H9 (cell line): ENCODE results near the gene TAGLN3. TPM values are rescaled to one million over a fixed set of nuclear protein-coding genes. Genes with fewer than 3 reads are reported as not detected.

Experiments used
- DNase-seq: peaks from one replicate; pipeline ENCODE4 v3.0.0-alpha.2; 2017
- H2AFZ ChIP-seq: one replicate; pipeline ENCODE4 v1.6.1; 2013; ENCODE audit warnings: mild to moderate bottlenecking, low read length, control low read depth, moderate library complexity
- H2AK5ac ChIP-seq: 2 replicates; pipeline ENCODE4 v1.6.1; 2013; ENCODE audit warnings: low read length, control low read depth, mixed read lengths; ENCODE audit not compliant: insufficient read length
- H2BK120ac ChIP-seq: one replicate; pipeline ENCODE4 v1.6.1; 2013; ENCODE audit warnings: low read depth, mild to moderate bottlenecking, low read length, control low read depth, inconsistent platforms; ENCODE audit not compliant: poor library complexity, severe bottlenecking
- H2BK12ac ChIP-seq: 2 replicates; pipeline ENCODE4 v1.6.1; 2013; ENCODE audit warnings: low read length, control low read depth, mixed read lengths, low read depth; ENCODE audit not compliant: insufficient read length
- H2BK15ac ChIP-seq: 2 replicates; pipeline ENCODE4 v1.6.1; 2013; ENCODE audit warnings: low read depth, low read length, control low read depth
- H2BK20ac ChIP-seq: one replicate; pipeline ENCODE4 v1.6.1; 2013; ENCODE audit warnings: low read depth, mild to moderate bottlenecking, low read length, control low read depth, inconsistent platforms; ENCODE audit not compliant: poor library complexity, severe bottlenecking
- H2BK5ac ChIP-seq: 2 replicates; pipeline ENCODE4 v1.6.1; 2013; ENCODE audit warnings: low read length, control low read depth, mixed read lengths; ENCODE audit not compliant: insufficient read length
- H3K14ac ChIP-seq: 2 replicates; pipeline ENCODE4 v1.6.1; 2013; ENCODE audit warnings: low read length, control low read depth; ENCODE audit not compliant: insufficient read depth
- H3K18ac ChIP-seq: 2 replicates; pipeline ENCODE4 v1.6.1; 2013; ENCODE audit warnings: low read depth, mild to moderate bottlenecking, mixed read lengths, low read length, control low read depth; ENCODE audit not compliant: insufficient read length
- H3K23ac ChIP-seq: 2 replicates; pipeline ENCODE4 v1.6.1; 2013; ENCODE audit warnings: low read length, control low read depth, mixed read lengths, low read depth; ENCODE audit not compliant: insufficient read length
- H3K23me2 ChIP-seq: 2 replicates; pipeline ENCODE4 v1.6.1; 2013; ENCODE audit warnings: low read depth, mild to moderate bottlenecking, mixed read lengths, low read length, control low read depth; ENCODE audit not compliant: insufficient read length, poor library complexity, severe bottlenecking
- H3K27ac ChIP-seq: 2 replicates; pipeline ENCODE4 v1.5.1; 2013; ENCODE audit warnings: low read length, control low read depth, mixed read lengths, low read depth; ENCODE audit not compliant: insufficient read length
- H3K27me3 ChIP-seq: 2 replicates; pipeline ENCODE4 v1.6.1; 2013; ENCODE audit warnings: low read length, control low read depth, inconsistent platforms; ENCODE audit not compliant: insufficient read depth
- H3K4ac ChIP-seq: 2 replicates; pipeline ENCODE4 v1.6.1; 2013; ENCODE audit warnings: low read depth, mild to moderate bottlenecking, control low read depth, inconsistent platforms, low read length, moderate library complexity
- H3K4me1 ChIP-seq: 2 replicates; pipeline ENCODE4 v1.6.1; 2013; ENCODE audit warnings: low read length, control low read depth, inconsistent platforms; ENCODE audit not compliant: insufficient read depth
- H3K4me2 ChIP-seq: 2 replicates; pipeline ENCODE4 v1.6.1; 2013; ENCODE audit warnings: low read length, control low read depth, mixed read lengths; ENCODE audit not compliant: insufficient read length, insufficient read depth
- H3K56ac ChIP-seq: 2 replicates; pipeline ENCODE4 v1.6.1; 2013; ENCODE audit warnings: low read depth, mild to moderate bottlenecking, mixed read lengths, low read length, control low read depth; ENCODE audit not compliant: insufficient read length
- H3K79me1 ChIP-seq: 2 replicates; pipeline ENCODE4 v1.6.1; 2013; ENCODE audit warnings: low read depth, mild to moderate bottlenecking, moderate library complexity, low read length, control low read depth, inconsistent platforms; ENCODE audit not compliant: insufficient read depth, poor library complexity, severe bottlenecking
- H3K79me2 ChIP-seq: 2 replicates; pipeline ENCODE4 v1.6.1; 2013; ENCODE audit warnings: low read length, control low read depth, inconsistent platforms; ENCODE audit not compliant: insufficient read depth
- H3K9ac ChIP-seq: 2 replicates; pipeline ENCODE4 v1.6.1; 2013; ENCODE audit warnings: low read length, control low read depth, mixed read lengths; ENCODE audit not compliant: insufficient read length; ENCODE audit errors: extremely low read depth
- H3K9me3 ChIP-seq: one replicate; pipeline ENCODE4 v1.6.1; 2013; ENCODE audit warnings: low read depth, low read length, inconsistent platforms; ENCODE audit not compliant: control insufficient read depth
- H3T11ph ChIP-seq: one replicate; pipeline ENCODE4 v1.6.1; 2013; ENCODE audit warnings: mild to moderate bottlenecking, low read length, control low read depth, inconsistent platforms
- H4K20me1 ChIP-seq: one replicate; pipeline ENCODE4 v1.6.1; 2013; ENCODE audit not compliant: control insufficient read depth, insufficient read length, insufficient read depth
- H4K5ac ChIP-seq: 2 replicates; pipeline ENCODE4 v1.6.1; 2013; ENCODE audit warnings: low read depth, mild to moderate bottlenecking, mixed read lengths, low read length, control low read depth; ENCODE audit not compliant: insufficient read length
- H4K8ac ChIP-seq: replicated peaks from 2 replicates; pipeline ENCODE4 v1.6.1; 2013; ENCODE audit warnings: low read length, control low read depth, mixed read lengths, low read depth; ENCODE audit not compliant: insufficient read length
- H4K91ac ChIP-seq: 2 replicates; pipeline ENCODE4 v1.6.1; 2013; ENCODE audit warnings: low read depth, mild to moderate bottlenecking, moderate library complexity, mixed read lengths, low read length, control low read depth; ENCODE audit not compliant: insufficient read length
- H3K27ac Mint-ChIP-seq, 3 experiments: 2 replicates in 2 of 3; 3 replicates in 1 of 3; pipeline ENCODE4 v1.8.0; 2020 to 2021; ENCODE audit warnings: mixed read lengths in 3 of 3, mild to moderate bottlenecking in 1 of 3, moderate library complexity in 1 of 3
- H3K27me3 Mint-ChIP-seq: 2 replicates; pipeline ENCODE4 v1.8.0; 2021; ENCODE audit warnings: low read depth, mild to moderate bottlenecking, moderate library complexity, mixed read lengths
- H3K36me3 Mint-ChIP-seq, 3 experiments: 2 replicates in 2 of 3; 3 replicates in 1 of 3; pipeline ENCODE4 v1.8.0; 2020 to 2021; ENCODE audit warnings: low read depth in 3 of 3, mixed read lengths in 3 of 3; ENCODE audit not compliant: insufficient read depth in 1 of 3
- H3K4me1 Mint-ChIP-seq, 2 experiments: 2 replicates each; pipeline ENCODE4 v1.8.0; 2020; ENCODE audit warnings: mixed read lengths in 2 of 2
- H3K4me3 Mint-ChIP-seq, 2 experiments: 2 replicates in 1 of 2; 3 replicates in 1 of 2; pipeline ENCODE4 v1.8.0; 2020 to 2021; ENCODE audit warnings: mild to moderate bottlenecking in 2 of 2, mixed read lengths in 2 of 2, moderate library complexity in 1 of 2
- H3K9me3 Mint-ChIP-seq, 2 experiments: 2 replicates in 1 of 2; 3 replicates in 1 of 2; pipeline ENCODE4 v1.8.0; 2020; ENCODE audit warnings: mild to moderate bottlenecking in 2 of 2, mixed read lengths in 2 of 2, moderate library complexity in 1 of 2
- CTCF ChIP-seq: fragments of 200-600 bp; sonication (generic); conservative IDR thresholded peaks from 3 replicates; pipeline ENCODE4 v1.8.0; 2021; ENCODE audit warnings: antibody characterized with exemption, mild to moderate bottlenecking
- WGBS: extraction: QIAGEN DNeasy Blood & Tissue Kit; methylation state at CpG from one replicate; pipeline ENCODE4 v1.1.7; 2013; ENCODE audit warnings: missing lambda C conversion rate, low lambda C conversion rate, mixed read lengths; ENCODE audit not compliant: insufficient read length; ENCODE audit errors: extremely low coverage; 5-methylcytosine and 5-hydroxymethylcytosine counted together
- total RNA-seq: library from RNA; stranded (reverse); gene quantifications from 2 replicates; pipeline ENCODE4 v1.2.1, GENCODE V29; 2021

The TAGLN3 gene
- total RNA-seq, 1 experiment from 2014 or later, result 6.4 TPM

GRCh38 chr3:112059497-112059896, 60.8 kb downstream of the TAGLN3 start:
- no peaks in the 10 kb centered on the region for H3K79me1 ChIP-seq
- peaks cover 7 to 15% of the 10 kb centered on the region in 2 experiments for H3K4me1 Mint-ChIP-seq
- no peak overlapping the region for H3T11ph ChIP-seq
- H2BK20ac ChIP-seq, result no peak overlapping the region
- no peak overlapping the region for H3K14ac ChIP-seq
- H3K27me3 Mint-ChIP-seq, result no peaks in the 10 kb centered on the region
- H3K79me2 ChIP-seq, result no peaks in the 10 kb centered on the region
- no peak overlapping the region for H3K27ac ChIP-seq
- H3K36me3 Mint-ChIP-seq, result peaks cover 0 to 5% (median 4%) of the 10 kb centered on the region in 3 experiments; a peak in 4 of 7 replicates
- H4K20me1 ChIP-seq, result no peaks in the 10 kb centered on the region
- H3K56ac ChIP-seq, result no peak overlapping the region
- no peaks in the 10 kb centered on the region for H3K27me3 ChIP-seq
- no peak overlapping the region for H2BK120ac ChIP-seq
- TF ChIP-seq CTCF, result no peak
- H2BK12ac ChIP-seq, result no peak overlapping the region
- no peak overlapping the region for H3K18ac ChIP-seq
- DNase-seq, result no peak
- WGBS, result no CpG with 5 or more reads among the region's 1 CpG
- no peak overlapping the region for H3K4me3 Mint-ChIP-seq
- no peak overlapping the region for H2AFZ ChIP-seq
- H3K9me3 ChIP-seq, result no peaks in the 10 kb centered on the region
- no peak overlapping the region for H4K91ac ChIP-seq
- no peak overlapping the region for H3K23ac ChIP-seq
- H3K9ac ChIP-seq, result no peak overlapping the region
- H3K4me2 ChIP-seq, result no peak overlapping the region
- H2BK15ac ChIP-seq, result no peak overlapping the region
- no peaks in the 10 kb centered on the region for H3K4me1 ChIP-seq
- no peak overlapping the region for H3K4ac ChIP-seq
- H4K8ac ChIP-seq, result no peak overlapping the region
- no peaks in the 10 kb centered on the region for H3K23me2 ChIP-seq
- H2AK5ac ChIP-seq, result no peak overlapping the region
- no peak overlapping the region for H4K5ac ChIP-seq
- no peak overlapping the region for H2BK5ac ChIP-seq
- H3K9me3 Mint-ChIP-seq, result peaks cover 4 to 10% of the 10 kb centered on the region in 2 experiments; a peak in 4 of 5 replicates
- H3K27ac Mint-ChIP-seq, result peak overlapping the region in 1 of 3 experiments; percentile 33; a peak in 1 of 7 replicates
